Natural killer cell (primary cell): ENCODE data around the gene UNC5B. TPM values are rescaled to one million over a fixed set of nuclear protein-coding genes. Genes with fewer than 3 reads are reported as not detected.

Source experiments
- ATAC-seq, 3 donors: fragments of 150-1000 bp in 2 of 3; fragments of 200-7000 bp in 1 of 3; cut with Tn5 transposase; 1 replicate in 1 of 3; 2 replicates in 2 of 3; pipeline ENCODE4 v1.10.0; 2021; ENCODE audit warnings: mild to moderate bottlenecking in 2 of 3, moderate library complexity in 2 of 3
- DNase-seq, 2 donors: peaks; one replicate each; pipeline versions ENCODE4 v3.0.0 to v3.0.0-alpha.2; 2013 to 2021; ENCODE audit warnings: mixed read lengths in 1 of 2
- H3K27ac ChIP-seq: one replicate; pipeline ENCODE4 v1.5.1; 2013; ENCODE audit warnings: mild to moderate bottlenecking, low read length
- H3K27me3 ChIP-seq: one replicate; pipeline ENCODE4 v1.6.1; 2013; ENCODE audit warnings: low read length; ENCODE audit not compliant: control insufficient read depth, insufficient read depth
- H3K36me3 ChIP-seq: one replicate; pipeline ENCODE4 v1.6.1; 2013; ENCODE audit warnings: low read length; ENCODE audit not compliant: control insufficient read depth, insufficient read depth
- H3K4me1 ChIP-seq: one replicate; pipeline ENCODE4 v1.6.1; 2013; ENCODE audit warnings: low read length; ENCODE audit not compliant: control insufficient read depth, insufficient read depth
- H3K4me3 ChIP-seq: one replicate; pipeline ENCODE4 v1.5.1; 2013; ENCODE audit warnings: low read length
- H3K9me3 ChIP-seq: one replicate; pipeline ENCODE4 v1.6.1; 2013; ENCODE audit warnings: low read length; ENCODE audit not compliant: control insufficient read depth, insufficient read depth
- H3K27ac Mint-ChIP-seq, 2 donors: one replicate each; pipeline ENCODE4 v1.8.0; 2022; ENCODE audit warnings: mild to moderate bottlenecking in 2 of 2, mixed read lengths in 2 of 2, moderate library complexity in 1 of 2
- H3K27me3 Mint-ChIP-seq, 2 donors: one replicate each; pipeline ENCODE4 v1.8.0; 2022; ENCODE audit warnings: low read depth in 2 of 2, mixed read lengths in 2 of 2
- H3K36me3 Mint-ChIP-seq: one replicate; pipeline ENCODE4 v1.8.0; 2022; ENCODE audit warnings: mixed read lengths
- H3K4me1 Mint-ChIP-seq, 2 donors: one replicate each; pipeline ENCODE4 v1.8.0; 2022; ENCODE audit warnings: mixed read lengths in 2 of 2
- H3K4me3 Mint-ChIP-seq: one replicate; pipeline ENCODE4 v1.8.0; 2022; ENCODE audit warnings: mild to moderate bottlenecking, moderate library complexity, mixed read lengths
- H3K9me3 Mint-ChIP-seq, 2 donors: one replicate each; pipeline ENCODE4 v1.8.0; 2022; ENCODE audit warnings: mixed read lengths in 2 of 2
- whole genome bisulfite sequencing: methylation state at CpG from one replicate; pipeline ENCODE4 v1.1.7; 2013; ENCODE audit warnings: missing lambda C conversion rate; ENCODE audit not compliant: insufficient coverage; 5-methylcytosine and 5-hydroxymethylcytosine counted together
- intact Hi-C: fragments of 100-400 bp; cut with micrococcal nuclease; formaldehyde crosslinking; loops from one replicate; pipeline ENCODE4 v1.14.2; 2022
- total RNA-seq, 4 donors: library from RNA; stranded (reverse); fragments of 120-200 nt in 1 of 4; gene quantifications; one replicate each; pipeline versions ENCODE4 v1.2.3 to v1.2.4, GENCODE V29; 2013 to 2022
- TF ChIP-seq, protein P1 (sequence below): fragments of 200-600 bp; IDR thresholded peaks from one replicate; pipeline ENCODE4 v1.8.0; 2022; ENCODE audit warnings: antibody characterized with exemption

Gene UNC5B
- total RNA-seq, 3 donors from 2014 or later (not counting 1 experiment from before 2014, with no cell fraction given) = 0.09 to 0.65 (median 0.09) TPM

DNA sequence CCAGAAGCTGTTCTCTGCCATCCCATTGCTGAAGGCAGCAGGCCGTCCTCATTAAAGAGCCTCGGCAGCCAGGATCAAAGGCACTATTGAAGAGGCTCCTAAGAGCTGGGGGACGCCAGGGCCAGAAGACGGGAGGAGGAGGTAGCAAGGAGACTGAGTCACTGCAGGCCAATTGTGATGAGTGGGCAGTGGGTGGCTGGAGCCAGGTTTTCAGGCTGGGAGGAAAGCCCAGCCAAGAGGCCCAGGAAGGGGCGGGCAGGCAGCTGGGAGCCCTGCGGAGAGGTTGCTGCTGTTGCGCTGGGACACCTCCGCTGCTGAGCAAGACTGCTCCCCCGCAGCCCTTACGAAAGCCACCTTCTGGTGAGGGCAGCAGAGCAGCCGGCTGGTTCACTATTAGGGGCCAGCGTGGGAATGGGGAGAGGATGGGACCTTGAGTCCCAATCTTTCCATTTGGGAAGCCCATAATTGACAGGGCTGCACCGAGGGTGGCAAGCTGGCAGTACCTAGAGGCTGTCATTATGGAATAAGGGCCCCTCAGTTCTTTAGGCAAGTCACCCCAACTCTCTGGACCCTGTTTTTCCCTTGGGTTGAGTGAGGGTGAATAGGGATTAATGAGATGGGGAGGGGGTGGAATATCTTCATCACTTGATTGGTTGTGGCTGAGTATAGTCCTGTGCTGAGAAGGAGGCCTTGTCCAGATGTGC is 48.4 kb downstream of the UNC5B start:
- DNase-seq (no peak), ATAC-seq (no peak)
- Histone ChIP-seq H3K4me1 (no peaks in the 10 kb centered on the region), H3K27ac (no peak overlapping the region), H3K9me3 (no peaks in the 10 kb centered on the region), H3K4me3 (no peak overlapping the region), H3K27me3 (no peaks in the 10 kb centered on the region), H3K36me3 (no peaks in the 10 kb centered on the region)
- H3K36me3 Mint-ChIP-seq = no peaks in the 10 kb centered on the region
- no peak overlapping the region for H3K27ac Mint-ChIP-seq
- no peaks in the 10 kb centered on the region for H3K4me1 Mint-ChIP-seq
- TF ChIP-seq, protein P1, sequence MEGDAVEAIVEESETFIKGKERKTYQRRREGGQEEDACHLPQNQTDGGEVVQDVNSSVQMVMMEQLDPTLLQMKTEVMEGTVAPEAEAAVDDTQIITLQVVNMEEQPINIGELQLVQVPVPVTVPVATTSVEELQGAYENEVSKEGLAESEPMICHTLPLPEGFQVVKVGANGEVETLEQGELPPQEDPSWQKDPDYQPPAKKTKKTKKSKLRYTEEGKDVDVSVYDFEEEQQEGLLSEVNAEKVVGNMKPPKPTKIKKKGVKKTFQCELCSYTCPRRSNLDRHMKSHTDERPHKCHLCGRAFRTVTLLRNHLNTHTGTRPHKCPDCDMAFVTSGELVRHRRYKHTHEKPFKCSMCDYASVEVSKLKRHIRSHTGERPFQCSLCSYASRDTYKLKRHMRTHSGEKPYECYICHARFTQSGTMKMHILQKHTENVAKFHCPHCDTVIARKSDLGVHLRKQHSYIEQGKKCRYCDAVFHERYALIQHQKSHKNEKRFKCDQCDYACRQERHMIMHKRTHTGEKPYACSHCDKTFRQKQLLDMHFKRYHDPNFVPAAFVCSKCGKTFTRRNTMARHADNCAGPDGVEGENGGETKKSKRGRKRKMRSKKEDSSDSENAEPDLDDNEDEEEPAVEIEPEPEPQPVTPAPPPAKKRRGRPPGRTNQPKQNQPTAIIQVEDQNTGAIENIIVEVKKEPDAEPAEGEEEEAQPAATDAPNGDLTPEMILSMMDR = no peak
- WGBS = 86% methylated on average over 13 of the region's 13 CpGs
- H3K27me3 Mint-ChIP-seq = peaks cover 0 to 8% of the 10 kb centered on the region in 2 donors
- intact Hi-C loops = no loop called here
- no peak overlapping the region for H3K4me3 Mint-ChIP-seq
- no peaks in the 10 kb centered on the region for H3K9me3 Mint-ChIP-seq

DNA sequence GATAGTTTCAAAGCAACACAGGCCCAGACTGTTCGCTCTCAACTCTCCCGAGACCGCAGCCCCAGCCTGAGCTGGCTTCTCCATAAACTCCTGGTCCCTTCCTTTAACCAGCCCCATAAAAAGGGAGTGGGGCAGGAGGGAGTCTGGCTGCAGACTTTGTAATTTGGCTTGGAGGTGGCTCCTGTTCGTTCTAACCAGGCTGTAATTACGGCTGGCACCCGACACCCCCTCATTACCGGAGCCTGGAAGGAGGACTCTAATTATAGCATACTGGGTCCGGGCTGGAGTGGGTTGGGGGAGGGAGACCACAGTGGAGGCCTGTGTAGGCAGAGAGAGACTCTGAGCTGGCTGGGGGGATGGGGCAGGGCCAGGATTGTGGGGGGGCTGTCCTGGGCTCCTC is 49.7 kb downstream of the UNC5B start:
- Histone ChIP-seq H3K9me3 (no peaks in the 10 kb centered on the region), H3K4me1 (no peaks in the 10 kb centered on the region), H3K4me3 (no peak overlapping the region), H3K27ac (no peak overlapping the region), H3K27me3 (no peaks in the 10 kb centered on the region), H3K36me3 (no peaks in the 10 kb centered on the region)
- TF ChIP-seq, protein P1 = no peak
- H3K27me3 Mint-ChIP-seq = peaks cover 0 to 5% of the 10 kb centered on the region in 2 donors
- H3K9me3 Mint-ChIP-seq = no peaks in the 10 kb centered on the region
- ATAC-seq (no peak), DNase-seq (no peak)
- no peak overlapping the region for H3K4me3 Mint-ChIP-seq
- intact Hi-C loops = no loop called here
- H3K4me1 Mint-ChIP-seq = no peaks in the 10 kb centered on the region
- no peaks in the 10 kb centered on the region for H3K36me3 Mint-ChIP-seq
- no peak overlapping the region for H3K27ac Mint-ChIP-seq
- 92% methylated on average over 5 of the region's 8 CpGs for WGBS

DNA sequence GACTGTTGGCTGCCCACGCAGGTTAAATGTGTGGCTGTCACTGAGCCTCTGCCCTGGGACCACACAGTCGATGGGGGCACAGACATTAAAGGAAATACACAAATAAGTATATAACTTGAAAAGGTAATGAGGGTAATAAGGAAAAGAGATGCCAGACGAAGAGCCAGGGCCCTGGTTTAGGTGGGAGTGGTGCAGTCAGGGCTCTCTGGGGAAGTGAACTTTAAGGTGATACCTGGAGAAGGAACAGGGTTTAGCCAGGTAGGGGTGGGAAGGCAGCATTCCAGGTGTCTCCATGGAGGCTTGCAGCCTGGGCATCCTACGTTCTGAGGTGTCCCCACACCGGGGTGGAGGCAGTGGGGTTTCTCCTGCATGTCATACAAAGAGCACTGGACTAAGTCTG is 50.4 kb downstream of the UNC5B start:
- DNase-seq = no peak
- intact Hi-C loops = no loop called here
- H3K9me3 Mint-ChIP-seq = no peaks in the 10 kb centered on the region
- peaks cover 0 to 5% of the 10 kb centered on the region in 2 donors for H3K27me3 Mint-ChIP-seq
- Histone ChIP-seq H3K4me3 (no peak overlapping the region), H3K4me1 (no peaks in the 10 kb centered on the region), H3K27me3 (no peaks in the 10 kb centered on the region), H3K9me3 (no peaks in the 10 kb centered on the region), H3K36me3 (no peaks in the 10 kb centered on the region), H3K27ac (no peak overlapping the region)
- no peak for ATAC-seq
- no peaks in the 10 kb centered on the region for H3K36me3 Mint-ChIP-seq
- TF ChIP-seq, protein P1 = no peak
- no peaks in the 10 kb centered on the region for H3K4me1 Mint-ChIP-seq
- WGBS = 72% methylated on average over 5 of the region's 5 CpGs
- no peak overlapping the region for H3K27ac Mint-ChIP-seq
- H3K4me3 Mint-ChIP-seq = no peak overlapping the region

DNA sequence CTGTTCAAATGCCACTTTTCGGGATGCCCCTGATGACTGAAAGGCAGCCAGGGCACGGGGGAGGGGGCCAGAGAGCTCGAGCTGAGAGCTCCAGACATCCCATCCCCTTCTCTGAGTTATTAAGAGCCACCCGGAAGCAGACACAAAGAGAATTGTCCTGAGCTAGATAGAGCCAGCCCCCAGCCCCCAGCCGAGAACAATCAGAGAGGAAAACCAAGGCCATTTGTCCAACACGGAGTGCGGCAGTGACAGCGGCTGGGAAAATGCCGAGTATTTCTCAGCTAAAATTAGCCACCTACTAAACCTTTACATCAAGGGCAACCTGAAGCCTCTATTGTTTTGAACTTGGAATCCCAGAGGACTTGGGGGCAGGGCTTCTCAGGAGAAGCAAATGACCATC is 51.0 kb downstream of the UNC5B start:
- no peaks in the 10 kb centered on the region for H3K36me3 ChIP-seq
- no peak overlapping the region for H3K4me3 Mint-ChIP-seq
- H3K36me3 Mint-ChIP-seq = no peaks in the 10 kb centered on the region
- no peaks in the 10 kb centered on the region for H3K27me3 ChIP-seq
- no peaks in the 10 kb centered on the region for H3K4me1 Mint-ChIP-seq
- H3K27ac ChIP-seq = no peak overlapping the region
- DNase-seq (no peak), ATAC-seq (no peak)
- no peaks in the 10 kb centered on the region for H3K9me3 ChIP-seq
- intact Hi-C loops = no loop called here
- H3K27me3 Mint-ChIP-seq = peaks cover 0 to 4% of the 10 kb centered on the region in 2 donors
- 86% methylated on average over 9 of the region's 9 CpGs for WGBS
- H3K9me3 Mint-ChIP-seq = no peaks in the 10 kb centered on the region
- no peak overlapping the region for H3K4me3 ChIP-seq
- no peak overlapping the region for H3K27ac Mint-ChIP-seq
- H3K4me1 ChIP-seq = no peaks in the 10 kb centered on the region
- TF ChIP-seq, protein P1 = no peak
